ENCODE measurements around the gene GEMIN5. TPM values are rescaled to one million over a fixed set of nuclear protein-coding genes. Genes with fewer than 3 reads are reported as not detected.

GEMIN5 gene
- total and polyA plus RNA-seq, 2 donors from 2014 or later = 3.5 to 14.8 TPM

DNA sequence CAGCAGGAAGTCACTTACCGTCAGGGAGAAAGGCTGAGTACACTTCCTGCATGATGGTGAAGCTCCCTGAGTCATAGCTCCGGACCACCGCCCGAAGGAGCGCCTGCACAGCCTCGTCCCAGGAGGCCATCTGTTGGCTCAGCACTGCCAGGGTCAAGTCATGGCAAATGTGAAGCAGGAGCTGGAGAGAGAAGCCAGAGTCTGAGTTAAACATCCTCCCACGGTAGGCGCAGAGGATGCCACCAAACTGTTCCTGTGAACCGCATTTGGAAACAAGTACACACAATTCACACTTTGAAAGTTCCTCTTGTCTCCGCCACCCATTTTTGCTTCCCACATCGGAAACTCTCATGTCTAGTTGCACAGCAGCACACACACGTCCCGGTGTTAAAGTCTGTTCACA lies 45.6 kb downstream of the GEMIN5 start:
- Histone ChIP-seq H3K36me3 (ENCODE audit: control insufficient read depth in 2 of 3, insufficient read depth in 3 of 3, low read length in 3 of 3) (peaks cover 9 to 47% (median 36%) of the 10 kb centered on the region in 3 donors), H3K27ac (ENCODE audit: low read depth in 2 of 2, low read length in 2 of 2) (no peak overlapping the region), H3K4me1 (ENCODE audit: control insufficient read depth in 2 of 3, insufficient read depth in 2 of 3, low read depth in 1 of 3, low read length in 3 of 3) (no peaks in the 10 kb centered on the region), H3K27me3 (ENCODE audit: control insufficient read depth, insufficient read depth, low read length) (no peaks in the 10 kb centered on the region), H3K4me3 (ENCODE audit: low read length in 3 of 3) (no peak overlapping the region), H3K9me3 (ENCODE audit: control insufficient read depth in 2 of 3, insufficient read depth in 1 of 3, low read length in 3 of 3) (no peaks in the 10 kb centered on the region), H3K9ac (ENCODE audit: low read length in 3 of 3) (no peak overlapping the region)
- DNase-seq = no peak
- intact Hi-C loops (cut with DNase I) = no loop called here
- no peak for FAIRE-seq
- TF ChIP-seq, protein P1, sequence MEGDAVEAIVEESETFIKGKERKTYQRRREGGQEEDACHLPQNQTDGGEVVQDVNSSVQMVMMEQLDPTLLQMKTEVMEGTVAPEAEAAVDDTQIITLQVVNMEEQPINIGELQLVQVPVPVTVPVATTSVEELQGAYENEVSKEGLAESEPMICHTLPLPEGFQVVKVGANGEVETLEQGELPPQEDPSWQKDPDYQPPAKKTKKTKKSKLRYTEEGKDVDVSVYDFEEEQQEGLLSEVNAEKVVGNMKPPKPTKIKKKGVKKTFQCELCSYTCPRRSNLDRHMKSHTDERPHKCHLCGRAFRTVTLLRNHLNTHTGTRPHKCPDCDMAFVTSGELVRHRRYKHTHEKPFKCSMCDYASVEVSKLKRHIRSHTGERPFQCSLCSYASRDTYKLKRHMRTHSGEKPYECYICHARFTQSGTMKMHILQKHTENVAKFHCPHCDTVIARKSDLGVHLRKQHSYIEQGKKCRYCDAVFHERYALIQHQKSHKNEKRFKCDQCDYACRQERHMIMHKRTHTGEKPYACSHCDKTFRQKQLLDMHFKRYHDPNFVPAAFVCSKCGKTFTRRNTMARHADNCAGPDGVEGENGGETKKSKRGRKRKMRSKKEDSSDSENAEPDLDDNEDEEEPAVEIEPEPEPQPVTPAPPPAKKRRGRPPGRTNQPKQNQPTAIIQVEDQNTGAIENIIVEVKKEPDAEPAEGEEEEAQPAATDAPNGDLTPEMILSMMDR (IDR thresholded peaks at IDR 0.05; ENCODE audit: borderline replicate concordance, extremely low read depth, insufficient read depth) = no peak

DNA sequence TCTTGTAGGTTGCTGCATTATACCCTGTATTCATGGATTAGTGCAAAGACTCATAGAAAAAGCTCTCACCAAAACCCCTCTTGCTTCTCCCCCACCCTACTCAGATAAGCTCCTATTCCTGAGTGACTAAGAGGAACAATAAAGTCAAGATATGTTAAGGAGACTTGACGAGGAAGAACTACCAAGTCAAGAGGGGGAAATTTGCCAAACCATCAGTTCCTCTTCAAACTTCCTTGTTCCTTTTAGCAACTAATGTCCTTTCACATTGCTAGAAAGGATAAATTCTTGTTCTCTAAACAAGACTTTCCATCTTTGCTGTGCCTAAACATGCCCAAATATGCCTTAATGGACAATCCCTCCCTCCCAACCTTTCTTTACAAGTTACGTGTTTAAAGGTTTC lies 52.6 kb downstream of the GEMIN5 start:
- Histone ChIP-seq H3K4me1 (ENCODE audit: control insufficient read depth in 2 of 3, insufficient read depth in 2 of 3, low read depth in 1 of 3, low read length in 3 of 3) (peaks cover 0 to 2% (median 0%) of the 10 kb centered on the region in 3 donors), H3K27ac (ENCODE audit: low read depth in 2 of 2, low read length in 2 of 2) (no peak overlapping the region), H3K9ac (ENCODE audit: low read length in 3 of 3) (no peak overlapping the region), H3K36me3 (ENCODE audit: control insufficient read depth in 2 of 3, insufficient read depth in 3 of 3, low read length in 3 of 3) (peaks cover 11 to 25% (median 21%) of the 10 kb centered on the region in 3 donors), H3K27me3 (ENCODE audit: control insufficient read depth, insufficient read depth, low read length) (no peaks in the 10 kb centered on the region), H3K9me3 (ENCODE audit: control insufficient read depth in 2 of 3, insufficient read depth in 1 of 3, low read length in 3 of 3) (peaks cover 0 to 19% (median 8%) of the 10 kb centered on the region in 3 donors), H3K4me3 (ENCODE audit: low read length in 3 of 3) (no peak overlapping the region)
- FAIRE-seq (no peak), DNase-seq (no peak)
- TF ChIP-seq, protein P1 (IDR thresholded peaks at IDR 0.05; ENCODE audit: borderline replicate concordance, extremely low read depth, insufficient read depth) = no peak
- intact Hi-C loops (cut with DNase I) = no loop called here

DNA sequence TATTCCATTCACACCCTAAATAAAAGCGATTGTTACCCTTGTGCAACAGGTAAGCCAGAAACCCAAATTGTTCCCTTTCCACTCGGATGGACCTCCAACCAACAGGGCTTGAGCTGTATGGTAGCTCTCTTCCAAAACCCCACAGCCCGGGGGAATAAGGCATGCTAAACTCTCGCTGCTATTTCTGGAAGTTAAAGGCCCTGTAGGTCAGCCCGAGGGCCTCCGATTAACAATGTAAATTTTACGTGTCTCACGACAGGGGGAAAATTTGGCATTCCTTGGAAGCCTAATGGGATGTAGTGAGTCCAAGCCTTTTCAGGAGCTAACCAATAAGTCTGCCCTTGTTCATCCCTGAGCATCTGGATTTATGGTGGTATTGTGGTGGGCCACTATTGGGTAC lies 53.6 kb downstream of the GEMIN5 start:
- H3K36me3 ChIP-seq (ENCODE audit: control insufficient read depth in 2 of 3, insufficient read depth in 3 of 3, low read length in 3 of 3) = peaks cover 7 to 18% (median 18%) of the 10 kb centered on the region in 3 donors
- H3K9ac ChIP-seq (ENCODE audit: low read length in 3 of 3) = no peak overlapping the region
- intact Hi-C loops (cut with DNase I) = no loop called here
- H3K4me3 ChIP-seq (ENCODE audit: low read length in 3 of 3) = no peak overlapping the region
- H3K27ac ChIP-seq (ENCODE audit: low read depth in 2 of 2, low read length in 2 of 2) = no peak overlapping the region
- FAIRE-seq = no peak
- TF ChIP-seq, protein P1 (IDR thresholded peaks at IDR 0.05; ENCODE audit: borderline replicate concordance, extremely low read depth, insufficient read depth) = no peak
- peaks cover 0 to 19% (median 8%) of the 10 kb centered on the region in 3 donors for H3K9me3 ChIP-seq (ENCODE audit: control insufficient read depth in 2 of 3, insufficient read depth in 1 of 3, low read length in 3 of 3)
- H3K4me1 ChIP-seq (ENCODE audit: control insufficient read depth in 2 of 3, insufficient read depth in 2 of 3, low read depth in 1 of 3, low read length in 3 of 3) = peaks cover 0 to 2% (median 0%) of the 10 kb centered on the region in 3 donors
- no peak for DNase-seq
- no peaks in the 10 kb centered on the region for H3K27me3 ChIP-seq (ENCODE audit: control insufficient read depth, insufficient read depth, low read length)

DNA sequence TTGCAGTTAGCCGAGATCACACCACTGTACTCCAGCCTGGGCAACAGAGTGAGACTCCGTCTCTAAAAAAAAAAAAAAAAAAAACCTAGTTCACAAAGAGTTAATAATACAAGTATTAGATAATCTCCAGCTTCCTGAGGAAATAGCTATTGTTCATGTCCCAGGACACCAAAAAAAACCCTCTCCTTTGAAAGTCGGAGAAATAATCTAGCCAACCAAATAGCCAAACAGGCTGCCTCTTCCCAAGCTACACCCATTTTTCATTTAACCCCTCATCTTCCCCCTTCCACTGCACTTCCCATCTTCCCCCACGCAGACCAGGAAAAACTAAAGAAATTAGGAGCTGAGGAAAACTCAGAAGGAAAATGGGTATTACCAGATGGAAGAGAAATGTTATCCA lies 56.0 kb downstream of the GEMIN5 start:
- H3K36me3 ChIP-seq (ENCODE audit: control insufficient read depth in 2 of 3, insufficient read depth in 3 of 3, low read length in 3 of 3) = peaks cover 4 to 8% (median 6%) of the 10 kb centered on the region in 3 donors
- H3K4me1 ChIP-seq (ENCODE audit: control insufficient read depth in 2 of 3, insufficient read depth in 2 of 3, low read depth in 1 of 3, low read length in 3 of 3) = peaks cover 0 to 2% (median 0%) of the 10 kb centered on the region in 3 donors
- no peak overlapping the region for H3K4me3 ChIP-seq (ENCODE audit: low read length in 3 of 3)
- TF ChIP-seq, protein P1 (IDR thresholded peaks at IDR 0.05; ENCODE audit: borderline replicate concordance, extremely low read depth, insufficient read depth) = no peak
- no peaks in the 10 kb centered on the region for H3K27me3 ChIP-seq (ENCODE audit: control insufficient read depth, insufficient read depth, low read length)
- no peak overlapping the region for H3K27ac ChIP-seq (ENCODE audit: low read depth in 2 of 2, low read length in 2 of 2)
- peak in 1 of 5 donors; percentile 4 for DNase-seq
- intact Hi-C loops (cut with DNase I) = no loop called here
- H3K9me3 ChIP-seq (ENCODE audit: control insufficient read depth in 2 of 3, insufficient read depth in 1 of 3, low read length in 3 of 3) = peaks cover 0 to 30% (median 8%) of the 10 kb centered on the region in 3 donors
- FAIRE-seq = no peak
- no peak overlapping the region for H3K9ac ChIP-seq (ENCODE audit: low read length in 3 of 3)
